HG02970 (cell line): ENCODE measurements around the gene TMC6.

Experiments used
- ATAC-seq: cut with Tn5 transposase; IDR thresholded peaks from one replicate; pipeline ENCODE4 v1.9.1; 2021; ENCODE audit warnings: mild to moderate bottlenecking, moderate library complexity, moderate number of reproducible peaks; ENCODE audit not compliant: unreplicated experiment, low FRiP score

Gene TMC6

GRCh38 chr17:78137392-78138203, 9.0 kb upstream of the TMC6 start:
- ATAC-seq, result no peak

GRCh38 chr17:78135858-78136500, 7.4 kb upstream of the TMC6 start:
- no peak for ATAC-seq

- no peak for ATAC-seq
These were observed 6.4 kb upstream of the TMC6 start for GRCh38 chr17:78134899-78135385.

DNA sequence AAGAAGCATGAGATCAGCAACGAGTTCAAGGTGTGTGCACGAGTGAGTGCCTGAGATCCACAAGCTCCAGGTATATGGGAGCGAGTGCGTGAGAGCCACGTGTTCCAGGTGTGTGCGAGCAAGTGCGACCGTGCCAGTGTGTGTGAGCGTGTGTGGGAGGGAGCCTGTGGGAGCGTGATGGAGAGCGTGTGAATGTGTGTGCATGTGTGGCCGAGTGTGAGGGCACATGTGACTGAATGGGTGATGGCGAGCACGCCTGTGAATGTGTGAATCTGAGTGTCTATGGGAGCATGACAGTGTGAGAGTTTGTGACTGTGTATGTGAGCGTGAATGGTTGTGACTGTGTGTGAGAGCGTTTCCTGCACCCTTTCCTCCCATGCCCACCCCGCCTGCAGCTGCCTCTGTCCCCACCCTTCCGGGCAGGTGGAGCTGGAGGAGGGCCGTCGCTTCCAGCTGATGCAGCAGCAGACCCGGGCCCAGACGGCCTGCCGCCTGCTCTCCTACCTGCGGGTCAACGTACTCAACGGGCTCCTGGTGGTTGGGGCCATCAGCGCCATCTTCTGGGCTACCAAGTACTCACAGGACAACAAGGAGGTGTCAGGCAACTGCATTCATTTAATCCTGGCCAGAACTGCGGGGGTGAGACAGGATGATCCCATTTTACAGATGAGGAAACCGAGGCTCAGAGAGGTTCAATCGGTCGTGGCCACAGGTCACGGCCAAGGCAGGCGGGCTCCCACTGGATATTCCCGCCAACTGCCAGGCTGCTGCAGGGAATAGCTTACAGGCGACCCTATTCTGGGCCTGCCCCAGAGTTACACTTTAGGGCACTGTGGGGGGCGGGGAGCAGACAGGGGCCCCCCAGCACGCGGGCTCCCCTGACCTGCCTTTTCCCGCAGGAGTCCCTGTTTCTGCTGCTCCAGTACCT, 5.7 kb upstream of the TMC6 start:
- ATAC-seq, result no peak

DNA sequence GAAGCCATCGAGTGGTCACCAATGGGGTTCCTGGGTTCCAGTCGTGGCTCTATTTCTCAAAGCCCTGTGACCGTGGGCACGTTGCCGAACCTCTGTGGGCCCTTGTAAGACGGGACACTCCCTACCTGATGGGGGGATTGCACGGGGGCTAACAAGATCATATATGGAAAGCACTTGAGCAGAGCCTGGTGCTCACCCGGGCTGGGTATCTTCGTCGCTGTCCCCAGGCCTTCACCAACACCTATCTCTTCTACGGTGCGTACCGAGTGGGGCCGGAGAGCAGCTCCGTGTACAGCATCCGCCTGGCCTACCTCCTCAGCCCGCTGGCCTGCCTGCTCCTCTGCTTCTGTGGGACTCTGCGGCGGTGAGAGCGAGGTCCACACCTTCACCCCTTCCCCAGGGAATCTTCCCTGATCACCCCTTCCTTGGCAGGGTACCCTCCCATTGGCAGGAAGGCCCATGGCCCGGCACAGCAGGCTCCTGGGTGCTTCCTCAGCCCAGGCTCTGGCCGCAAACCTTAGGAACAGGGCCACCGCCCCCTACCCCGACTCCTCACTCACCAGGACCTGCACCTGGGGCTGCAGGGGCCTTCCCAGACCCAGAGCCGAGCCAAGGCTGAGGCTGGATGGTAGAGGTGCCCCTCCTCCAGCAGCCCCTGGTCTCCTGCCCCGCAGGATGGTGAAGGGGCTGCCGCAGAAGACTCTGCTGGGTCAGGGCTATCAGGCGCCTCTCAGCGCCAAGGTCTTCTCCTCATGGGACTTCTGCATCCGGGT, 4.8 kb upstream of the TMC6 start:
- no peak for ATAC-seq

DNA sequence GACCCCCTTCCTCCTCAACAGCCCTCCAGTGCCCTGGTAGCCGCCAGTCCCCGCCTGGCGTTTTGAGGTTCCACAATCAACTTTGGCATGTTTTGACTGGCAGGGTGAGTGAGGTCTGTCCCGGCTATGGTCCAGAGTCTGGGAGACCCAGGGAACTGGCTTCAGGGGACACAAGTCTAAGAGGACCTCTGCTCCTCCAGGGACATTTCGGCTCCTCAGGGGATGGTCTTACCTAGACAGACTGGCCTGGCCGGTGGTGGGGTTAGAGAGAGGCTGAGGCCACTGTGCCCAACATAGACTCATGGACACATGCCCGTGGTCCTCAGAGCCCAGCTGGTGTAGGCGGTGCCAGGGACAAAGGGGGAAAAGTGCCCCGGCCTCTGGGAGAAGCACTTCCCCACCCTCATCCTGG, 4.2 kb upstream of the TMC6 start:
- no peak for ATAC-seq

DNA sequence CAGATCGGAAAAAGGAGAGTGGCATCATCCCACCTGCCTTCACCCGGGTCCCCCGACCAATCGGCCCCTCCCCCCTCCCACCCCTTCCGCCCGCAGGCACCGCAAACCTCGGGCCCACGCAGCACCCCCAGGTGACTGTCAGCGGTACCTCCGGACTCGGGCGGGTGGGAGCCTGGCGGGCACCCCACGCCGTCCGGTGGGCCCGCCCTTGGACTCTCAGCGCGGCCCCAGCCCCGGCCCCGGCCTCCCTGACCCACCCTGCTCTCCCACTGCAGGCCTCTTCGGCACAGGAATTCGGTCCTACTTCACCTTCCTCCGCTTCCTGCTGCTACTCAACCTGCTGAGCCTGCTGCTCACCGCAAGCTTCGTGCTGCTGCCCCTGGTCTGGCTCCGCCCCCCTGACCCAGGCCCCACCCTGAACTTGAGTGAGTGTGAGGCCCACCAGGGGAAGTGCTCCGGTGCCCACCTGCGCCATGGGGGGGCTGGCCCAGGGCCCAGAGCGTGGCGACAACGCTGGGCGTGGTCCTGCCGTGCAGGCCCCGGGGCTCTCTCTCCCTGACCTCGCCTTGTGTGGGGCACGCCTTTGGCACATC, 3.6 kb upstream of the TMC6 start:
- no peak for ATAC-seq

DNA sequence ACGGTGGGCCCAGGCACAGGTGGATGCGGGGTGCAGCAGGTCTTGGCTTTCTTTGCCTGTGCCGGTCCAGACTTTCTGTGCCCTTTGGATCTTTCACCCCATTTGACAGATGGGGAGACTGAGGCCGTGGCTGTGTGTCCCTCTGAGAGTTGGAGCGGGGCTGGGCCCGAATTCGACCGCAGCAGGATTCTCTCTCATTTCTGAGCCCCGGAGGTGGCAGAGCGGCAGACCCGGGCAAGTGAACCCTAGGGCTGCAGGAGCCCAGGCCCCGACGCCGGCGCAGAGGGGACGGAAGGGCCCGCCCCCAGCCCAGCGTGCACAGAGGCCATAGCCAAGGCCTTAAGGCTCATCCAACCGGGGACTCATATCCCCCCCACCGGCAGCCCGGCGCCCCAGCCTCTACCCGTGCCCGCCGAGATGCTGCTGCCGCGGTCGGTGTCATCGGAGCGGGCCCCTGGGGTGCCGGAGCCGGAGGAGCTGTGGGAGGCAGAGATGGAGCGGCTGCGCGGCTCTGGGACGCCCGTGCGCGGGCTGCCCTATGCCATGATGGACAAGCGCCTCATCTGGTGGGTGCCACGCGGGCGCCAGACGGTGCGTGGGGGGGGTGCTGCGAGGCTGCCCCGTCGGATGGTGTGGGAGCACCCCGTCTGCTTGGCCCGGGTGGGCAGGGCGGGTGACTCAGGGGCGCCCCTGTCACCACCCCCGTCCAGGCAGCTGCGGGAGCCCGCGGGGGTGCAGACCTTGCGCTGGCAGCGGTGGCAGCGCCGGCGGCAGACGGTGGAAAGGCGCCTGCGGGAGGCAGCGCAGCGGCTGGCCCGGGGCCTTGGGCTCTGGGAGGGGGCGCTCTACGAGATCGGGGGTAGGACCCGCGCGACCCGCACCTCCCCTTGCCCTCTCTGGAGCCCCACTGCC, 2.9 kb upstream of the TMC6 start:
- no peak for ATAC-seq

DNA sequence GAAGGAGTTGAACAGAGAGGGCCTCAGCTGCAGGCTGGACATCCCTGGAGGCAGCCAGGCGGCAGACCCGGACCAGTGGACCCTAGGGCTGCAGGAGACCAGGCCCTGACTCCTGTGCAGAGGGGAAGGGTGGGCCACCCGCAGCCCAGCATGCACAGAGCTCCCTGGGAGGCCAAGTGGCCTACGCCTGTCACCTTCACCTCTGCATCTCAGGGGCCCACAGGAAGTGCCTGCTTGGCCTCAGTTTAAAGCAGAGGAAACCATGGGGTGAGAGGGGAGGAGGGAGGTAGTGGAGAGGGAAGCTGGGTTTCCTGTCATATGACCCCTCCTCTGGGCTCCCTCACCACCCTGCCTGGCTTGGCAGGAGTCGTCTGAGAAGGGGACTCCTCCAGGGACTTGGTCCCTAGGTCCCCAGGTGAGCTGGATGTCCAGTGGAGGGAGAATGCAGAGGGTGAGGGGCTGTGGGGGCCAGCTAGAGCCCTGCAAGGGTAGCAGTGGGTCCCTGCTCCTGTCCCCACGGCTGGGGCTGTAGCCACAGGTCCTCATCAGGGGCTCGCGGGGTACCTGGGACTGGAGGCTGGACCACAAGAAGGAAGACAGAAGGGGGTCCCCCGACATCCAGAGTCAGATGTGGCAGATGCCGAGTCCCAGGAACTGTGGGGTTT, 2.0 kb upstream of the TMC6 start, which contains the start of gene TMC8:
TMC8 (plus strand) TSS at position 335 of the 665 bp plus-strand sequence. CDS start 818 bp downstream, outside the sequence.
- ATAC-seq, result no peak

DNA sequence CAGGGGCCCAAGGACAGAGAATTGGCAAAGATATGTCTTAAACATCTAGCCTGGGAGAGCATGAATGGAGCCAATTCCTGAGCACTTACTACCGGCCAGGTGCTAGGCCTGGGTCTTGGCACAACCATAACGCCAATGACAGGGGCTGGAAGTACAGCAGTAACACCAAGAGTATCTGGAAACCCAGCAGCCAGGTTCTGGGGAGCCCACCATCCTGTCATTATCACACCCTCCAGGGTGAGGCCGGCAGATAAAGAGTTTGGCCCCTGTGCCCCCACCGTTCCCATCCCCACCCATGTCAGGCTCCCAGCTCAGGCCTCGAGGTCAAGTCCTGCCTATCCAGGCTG, 1.5 kb upstream of the TMC6 start:
- no peak for ATAC-seq

- ATAC-seq, result no peak
These were observed 965 bp upstream of the TMC6 start for GRCh38 chr17:78129351-78130089.

DNA sequence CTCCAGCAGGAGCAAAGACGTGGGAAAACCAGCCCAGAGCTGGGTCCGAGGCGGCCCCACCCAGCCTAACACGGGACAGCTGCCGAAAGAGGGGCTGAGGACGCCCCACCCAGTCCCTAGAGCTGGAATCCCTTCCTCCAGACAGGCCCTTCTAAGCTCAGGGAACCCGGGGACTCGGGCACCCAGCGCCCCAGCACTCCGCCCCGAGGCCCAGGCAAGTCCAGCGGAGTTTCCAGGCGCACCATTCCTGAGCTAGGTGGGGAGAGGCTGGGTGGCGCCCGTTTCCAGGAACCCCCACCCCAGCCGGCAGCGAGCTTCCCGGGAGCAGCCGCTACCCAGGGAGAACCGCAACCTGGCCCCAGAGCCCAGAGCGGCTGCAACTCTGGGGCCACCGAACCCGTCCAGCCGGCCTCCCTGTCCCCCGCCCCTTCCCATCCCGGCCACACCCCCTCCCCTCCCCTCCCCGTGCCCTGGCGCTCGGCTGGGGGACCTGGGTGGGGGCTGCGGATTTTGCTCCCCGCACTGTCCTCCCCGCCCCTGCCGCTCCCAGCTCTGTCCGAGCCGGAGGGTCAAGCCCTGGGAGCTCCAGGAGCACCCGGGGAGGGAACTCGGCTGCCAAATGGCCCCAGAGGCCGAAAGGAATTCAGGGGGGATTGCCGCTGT, 536 bp downstream of the TMC6 start:
- no peak for ATAC-seq

DNA sequence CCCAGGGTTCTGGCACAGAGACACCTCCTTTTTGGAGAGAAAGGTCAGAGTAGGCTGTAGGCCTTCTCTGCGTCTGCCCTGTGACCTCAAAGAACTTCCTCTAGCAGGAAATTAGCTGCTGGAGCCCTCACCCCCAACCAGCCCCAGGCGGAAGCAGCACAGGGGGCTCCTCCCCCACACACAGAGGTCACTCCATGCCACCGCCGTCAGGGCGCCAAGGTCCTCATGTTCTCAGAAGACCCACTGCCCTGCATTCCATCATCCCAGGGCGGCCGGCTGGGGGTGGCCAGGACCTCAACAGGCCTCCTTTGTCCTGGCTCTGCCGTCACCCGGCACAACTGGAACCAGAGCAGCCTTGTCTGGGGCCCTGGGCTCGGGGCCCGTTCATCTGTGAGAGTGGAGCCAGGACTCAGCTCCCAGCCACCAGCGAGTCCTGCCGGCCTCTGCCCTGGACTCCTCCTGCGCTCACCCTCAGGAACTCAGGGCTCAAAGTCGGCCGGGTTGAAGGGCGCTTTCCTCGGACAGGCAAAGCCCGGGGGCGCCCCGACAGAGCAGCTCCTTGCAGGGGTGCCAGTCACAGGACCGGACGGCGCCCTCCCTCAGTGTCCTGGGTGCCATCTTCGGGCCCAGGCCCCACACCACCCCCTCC, 1.2 kb downstream of the TMC6 start:
- no peak for ATAC-seq

GRCh38 chr17:78126895-78127238, 1.7 kb downstream of the TMC6 start:
- no peak for ATAC-seq

DNA sequence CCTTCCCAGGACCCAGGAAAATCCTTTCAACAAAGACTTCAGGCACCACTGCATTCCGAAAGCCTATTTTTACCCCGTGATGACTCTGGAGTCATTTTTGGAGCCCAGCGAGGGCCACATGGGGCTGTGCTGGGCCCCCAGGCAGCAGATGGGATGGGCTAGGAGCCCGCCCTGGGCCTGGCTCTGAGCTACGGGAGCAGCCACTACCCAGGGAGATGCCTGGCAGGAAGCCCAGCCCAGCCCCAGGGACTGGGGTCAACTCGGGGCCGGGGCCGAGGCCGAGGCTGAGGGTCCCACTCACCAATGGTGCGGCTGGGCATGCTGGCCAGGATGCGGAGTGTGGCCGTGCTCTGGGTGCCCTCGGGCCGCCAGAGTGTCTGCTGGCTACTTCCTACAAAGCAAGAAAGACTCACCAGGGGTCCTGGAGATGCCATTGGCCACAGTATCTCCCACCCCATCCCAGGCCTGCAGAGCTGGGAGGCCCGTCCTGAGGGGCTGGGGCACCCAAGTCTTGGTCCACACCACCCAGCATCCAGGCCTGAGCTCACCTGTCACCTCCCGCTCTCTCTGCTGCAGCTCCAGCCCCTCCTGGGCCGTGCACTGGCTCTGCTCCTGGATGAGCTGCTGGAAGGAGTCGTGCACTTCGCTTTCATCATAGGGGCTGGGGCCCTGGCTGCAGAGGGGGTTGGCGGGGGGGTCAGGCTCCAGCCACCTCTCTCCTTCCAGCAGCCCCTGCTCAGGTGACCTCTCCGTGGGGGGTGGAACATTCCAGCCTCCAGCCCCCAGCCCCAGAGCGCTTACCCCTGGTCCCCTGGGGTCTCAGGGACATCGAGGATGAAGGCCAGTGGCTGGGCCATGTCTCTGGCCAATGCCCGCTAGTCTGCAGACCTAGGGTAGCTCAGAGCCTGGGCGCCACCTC, 2.3 kb downstream of the TMC6 start:
- ATAC-seq, result no peak
